ENCODE results near the gene OR4A47.
"Not testable (repeated sequence)": the region's sequence is repeated elsewhere in the genome, so short reads cannot be mapped to it uniquely, and the experiment has no call there.

The OR4A47 gene, protein sequence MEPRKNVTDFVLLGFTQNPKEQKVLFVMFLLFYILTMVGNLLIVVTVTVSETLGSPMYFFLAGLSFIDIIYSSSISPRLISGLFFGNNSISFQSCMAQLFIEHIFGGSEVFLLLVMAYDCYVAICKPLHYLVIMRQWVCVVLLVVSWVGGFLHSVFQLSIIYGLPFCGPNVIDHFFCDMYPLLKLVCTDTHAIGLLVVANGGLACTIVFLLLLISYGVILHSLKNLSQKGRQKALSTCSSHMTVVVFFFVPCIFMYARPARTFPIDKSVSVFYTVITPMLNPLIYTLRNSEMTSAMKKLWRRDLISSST

DNA sequence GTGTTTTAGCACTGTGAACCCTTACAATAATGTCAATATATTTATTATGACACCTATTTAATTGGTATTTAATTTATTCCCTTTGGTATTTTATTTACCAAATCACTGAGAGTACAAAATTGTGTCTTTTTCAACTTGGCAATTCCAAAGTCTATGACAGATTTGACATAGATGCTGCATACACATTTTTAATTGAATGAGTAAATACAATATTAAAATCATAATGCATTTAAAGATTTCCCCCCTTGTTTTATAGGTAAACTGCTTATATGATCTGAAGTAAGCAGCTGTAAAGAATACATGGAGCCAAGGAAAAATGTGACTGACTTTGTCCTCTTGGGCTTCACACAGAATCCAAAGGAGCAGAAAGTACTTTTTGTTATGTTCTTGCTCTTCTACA is at the start of gene OR4A47:
Gene OR4A47, plus strand, starts transcription at position 301 of the 400 bp plus-strand sequence. Its CDS starts 0 bp downstream, at position 301.
- DNase-seq = not testable (repeated sequence)

DNA sequence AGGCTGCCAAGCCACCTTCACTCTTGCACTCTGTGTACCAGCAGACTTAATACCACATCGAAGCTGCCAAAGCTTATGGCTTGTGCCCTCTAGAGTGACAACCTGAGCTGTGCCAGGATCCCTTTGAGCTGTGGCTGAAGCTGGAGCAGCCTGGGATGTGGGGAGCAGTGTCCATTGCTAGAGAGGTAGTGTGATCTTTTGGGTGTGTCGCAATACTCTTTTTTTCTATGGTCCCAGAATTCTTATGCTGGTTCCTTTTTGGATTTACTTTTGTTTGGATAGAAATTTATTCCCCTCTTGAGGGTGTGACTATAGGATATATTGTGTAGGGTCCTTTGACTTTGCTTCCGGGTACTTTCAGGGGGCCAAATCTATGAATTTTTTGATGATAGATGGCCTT is 32.7 kb upstream of the OR4A47 start:
- DNase-seq = not testable (repeated sequence)

DNA sequence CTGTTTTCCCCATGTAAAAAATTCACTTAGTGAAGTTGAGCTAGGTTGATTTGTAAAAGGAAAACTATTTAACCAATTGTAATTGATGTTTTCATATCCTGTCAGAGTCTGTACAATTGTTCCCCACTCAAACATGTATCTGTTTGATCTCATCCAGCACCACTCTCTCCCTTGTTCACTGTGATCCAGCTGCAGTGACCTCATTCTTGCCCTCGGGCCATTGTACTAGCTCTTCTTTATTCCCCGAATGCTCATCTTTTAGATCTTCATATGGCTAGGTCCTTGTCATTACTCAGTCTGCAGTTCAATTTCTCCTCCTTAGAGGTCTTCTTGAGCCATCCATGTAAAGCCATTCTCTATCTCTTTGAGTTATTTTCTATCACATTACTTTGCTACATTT is 14.6 kb upstream of the OR4A47 start:
- DNase-seq = not testable (repeated sequence)

DNA sequence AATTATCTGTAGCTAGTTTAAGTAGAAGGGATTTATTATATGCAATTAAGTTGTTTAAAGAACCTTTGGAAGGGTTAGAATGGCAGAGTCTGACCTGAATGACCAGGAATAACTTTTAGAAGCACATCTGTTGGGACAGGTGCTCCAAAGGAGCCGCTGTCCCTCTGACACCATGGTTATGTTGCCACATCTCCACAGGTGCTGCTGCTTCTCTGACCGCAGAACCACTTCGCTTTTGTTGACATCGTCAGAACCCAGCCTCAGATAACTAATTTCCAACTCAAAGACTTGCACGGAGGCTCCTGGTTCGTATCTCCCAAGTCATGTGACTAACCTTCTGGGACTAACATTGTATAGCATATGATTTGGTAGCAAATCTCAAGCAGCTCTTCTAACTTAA is 13.9 kb upstream of the OR4A47 start:
- not testable (repeated sequence) for DNase-seq

DNA sequence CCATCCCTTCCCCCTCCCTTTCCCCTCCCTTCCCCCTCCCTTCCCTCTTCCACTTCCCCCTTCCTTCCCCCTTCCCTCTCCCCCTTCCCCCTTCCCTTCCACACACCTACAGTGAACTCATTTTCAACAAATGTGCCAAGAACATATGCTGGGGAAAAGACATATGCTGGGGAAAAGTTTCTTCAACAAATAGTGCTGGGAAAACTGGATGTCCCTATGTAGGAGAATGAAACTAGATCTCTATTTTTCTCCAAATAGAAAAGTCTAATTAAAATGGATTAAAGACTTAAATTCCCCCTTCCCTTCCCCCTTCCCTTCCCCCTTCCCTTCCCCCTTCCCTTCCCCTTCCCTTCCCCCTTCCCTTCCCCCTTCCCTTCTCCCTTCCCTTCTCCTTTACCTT is 17.6 kb downstream of the OR4A47 start:
- DNase-seq = not testable (repeated sequence)

DNA sequence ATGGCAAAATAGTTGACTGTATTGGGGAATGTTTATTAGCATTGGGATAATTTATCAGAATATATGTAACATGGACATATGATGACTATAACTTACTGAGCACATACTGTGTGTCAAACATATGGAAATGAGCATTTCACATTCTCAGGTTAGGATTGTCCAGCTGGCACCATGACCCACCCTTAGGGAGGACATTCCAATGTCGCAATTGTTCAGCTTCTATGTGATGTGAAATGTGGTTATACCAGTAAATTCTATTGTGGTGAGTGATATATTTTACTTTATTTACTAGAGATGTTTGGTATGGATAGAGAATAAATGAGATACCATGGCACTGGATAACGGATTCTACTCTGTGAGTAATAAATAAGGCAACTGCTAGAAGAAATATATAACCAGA is 50.4 kb downstream of the OR4A47 start:
- DNase-seq = no peak

All from NCI-H510A (cell line).